Left lobe of liver (tissue), 2 donors: ENCODE data around the gene CYLD. TPM values are rescaled to one million over a fixed set of nuclear protein-coding genes. Genes with fewer than 3 reads are reported as not detected.

Source experiments
- ATAC-seq: fragments of 200-7000 bp; cut with Tn5 transposase; one replicate; pipeline ENCODE4 v1.9.1; 2020; ENCODE audit warnings: mild to moderate bottlenecking, moderate library complexity
- DNase-seq: peaks from one replicate; pipeline ENCODE4 v3.0.0-alpha.2; 2020; ENCODE audit warnings: low spot score
- total RNA-seq: library from RNA; stranded (reverse); gene quantifications from one replicate; pipeline ENCODE4 v1.2.1, GENCODE V29; 2021
- donor health status: DM: no; HTN: no; CAD: no; lungs with moderate emphysema.
- donor health status: DM: no; HTN: yes; CAD: no.

The CYLD gene
- total RNA-seq, 1 donor from 2014 or later, result 14.4 TPM

DNA sequence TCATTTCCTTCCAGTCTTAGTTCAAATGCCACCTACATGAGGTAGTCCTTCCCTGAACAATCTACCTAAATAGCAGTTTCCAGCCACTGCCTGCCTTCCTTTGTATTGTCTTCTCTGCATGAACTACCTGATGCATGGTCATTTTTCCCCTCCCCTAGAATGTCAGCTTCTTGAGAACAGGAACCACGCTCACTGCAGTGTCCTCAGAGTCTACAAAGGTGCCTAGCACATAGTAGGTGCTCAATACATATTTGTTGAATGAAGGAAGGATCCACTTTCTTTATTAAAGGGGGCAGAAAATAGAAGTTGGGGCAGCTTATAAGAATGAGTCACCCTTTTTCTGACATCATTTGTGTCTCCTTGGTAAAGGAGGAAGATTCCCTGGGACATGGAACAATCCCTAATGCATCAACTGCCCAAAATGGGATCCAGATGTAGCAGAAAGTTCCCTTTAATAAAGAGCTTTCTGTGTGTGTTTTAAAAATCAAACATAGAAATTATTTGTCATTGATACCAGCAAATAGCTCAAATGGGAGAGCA, 4.4 kb upstream of the CYLD start:
- no peak for ATAC-seq
- DNase-seq, result no peak

GRCh38 chr16:50739031-50739430, 2.9 kb upstream of the CYLD start:
- no peak for ATAC-seq
- DNase-seq, result no peak

GRCh38 chr16:50740736-50741135, 1.1 kb upstream of the CYLD start:
- DNase-seq (no peak), ATAC-seq (no peak)

GRCh38 chr16:50741225-50741780, 583 bp upstream of the CYLD start:
- ATAC-seq, result peak; percentile 2
- DNase-seq, result peak; percentile 57

- ATAC-seq, result no peak
These were observed 802 bp downstream of the CYLD start for GRCh38 chr16:50742576-50743200.

GRCh38 chr16:50743581-50744225, 1.8 kb downstream of the CYLD start:
- no peak for DNase-seq
- ATAC-seq, result no peak

More at GRCh38 chr16:50742576-50743200, 802 bp downstream of the CYLD start:
- peak; percentile 60 for DNase-seq

DNA sequence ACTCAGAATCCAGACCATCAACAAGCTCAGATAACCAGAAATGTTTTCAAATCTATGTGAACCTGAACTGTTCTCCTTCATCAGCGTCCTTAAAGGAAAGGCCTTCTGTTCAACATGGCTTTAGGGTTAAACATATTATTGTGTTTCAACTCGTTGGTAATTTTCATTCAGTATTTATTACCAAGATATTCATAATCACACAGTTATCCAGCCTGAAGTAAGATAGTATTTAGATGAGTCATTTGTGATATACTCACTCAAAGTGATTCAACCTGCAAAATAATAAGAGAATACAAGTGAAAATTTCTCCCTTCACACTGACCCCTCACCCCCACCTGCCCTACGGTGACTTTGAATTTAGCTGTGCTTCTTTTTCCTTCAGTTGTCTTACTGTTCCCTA, 3.0 kb downstream of the CYLD start:
- ATAC-seq, result no peak
- no peak for DNase-seq

DNA sequence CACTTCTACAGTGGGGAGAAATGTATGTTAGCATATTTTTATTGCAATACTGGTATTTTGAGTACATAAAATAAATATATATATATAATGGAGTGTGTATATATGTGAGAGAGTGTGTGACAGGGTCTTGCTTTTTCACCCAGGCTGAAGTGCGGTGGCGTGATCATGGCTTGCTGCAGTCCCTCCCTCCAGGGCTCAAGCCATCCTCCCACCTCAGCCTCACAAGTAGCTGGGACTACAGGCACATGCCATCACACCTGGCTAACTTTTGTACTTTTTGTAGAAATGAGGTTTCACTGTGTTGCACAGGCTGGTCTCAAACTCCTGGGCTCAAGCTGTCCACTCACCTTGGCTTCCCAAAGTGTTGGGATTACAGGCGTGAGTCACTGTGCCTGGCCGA, 4.1 kb downstream of the CYLD start:
- ATAC-seq (no peak), DNase-seq (no peak)

DNA sequence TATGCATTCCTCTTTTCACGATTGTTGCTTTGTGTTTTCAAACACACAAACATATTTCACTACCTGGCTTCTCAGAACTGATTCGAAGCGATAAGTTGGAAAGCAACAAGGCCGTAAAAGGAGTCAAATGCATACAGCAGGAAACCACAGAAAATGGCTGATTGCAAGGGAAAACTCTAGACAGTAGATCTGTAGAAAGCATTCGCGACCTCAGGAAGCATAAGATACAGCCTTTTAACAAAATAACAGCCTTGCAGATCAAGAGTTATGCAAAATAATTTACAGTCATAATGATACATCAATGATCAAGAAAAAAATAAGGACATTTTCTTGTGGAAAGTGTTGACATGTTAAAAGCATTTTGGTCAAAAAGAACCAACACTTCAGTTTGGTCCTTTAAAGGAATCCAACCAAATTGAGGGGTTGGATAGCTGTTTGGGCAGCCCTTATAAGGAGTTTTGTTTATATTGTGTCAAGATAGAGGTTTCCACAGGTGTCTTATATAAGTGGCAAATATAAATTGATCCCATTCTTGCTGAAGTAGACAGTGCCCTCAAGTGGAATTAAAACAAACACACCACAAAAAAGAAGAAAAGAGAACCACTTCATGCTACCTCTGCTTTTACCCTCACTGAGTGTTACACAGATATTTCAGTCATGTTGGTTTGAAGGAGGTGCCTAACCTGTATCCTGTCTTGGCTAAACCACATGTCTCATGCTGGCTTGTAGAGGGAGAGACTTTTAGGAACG, 5.5 kb downstream of the CYLD start:
- peak; percentile 84 for ATAC-seq
- DNase-seq, result no peak

GRCh38 chr16:50751528-50751927, 9.6 kb downstream of the CYLD start:
- ATAC-seq (no peak), DNase-seq (no peak)

DNA sequence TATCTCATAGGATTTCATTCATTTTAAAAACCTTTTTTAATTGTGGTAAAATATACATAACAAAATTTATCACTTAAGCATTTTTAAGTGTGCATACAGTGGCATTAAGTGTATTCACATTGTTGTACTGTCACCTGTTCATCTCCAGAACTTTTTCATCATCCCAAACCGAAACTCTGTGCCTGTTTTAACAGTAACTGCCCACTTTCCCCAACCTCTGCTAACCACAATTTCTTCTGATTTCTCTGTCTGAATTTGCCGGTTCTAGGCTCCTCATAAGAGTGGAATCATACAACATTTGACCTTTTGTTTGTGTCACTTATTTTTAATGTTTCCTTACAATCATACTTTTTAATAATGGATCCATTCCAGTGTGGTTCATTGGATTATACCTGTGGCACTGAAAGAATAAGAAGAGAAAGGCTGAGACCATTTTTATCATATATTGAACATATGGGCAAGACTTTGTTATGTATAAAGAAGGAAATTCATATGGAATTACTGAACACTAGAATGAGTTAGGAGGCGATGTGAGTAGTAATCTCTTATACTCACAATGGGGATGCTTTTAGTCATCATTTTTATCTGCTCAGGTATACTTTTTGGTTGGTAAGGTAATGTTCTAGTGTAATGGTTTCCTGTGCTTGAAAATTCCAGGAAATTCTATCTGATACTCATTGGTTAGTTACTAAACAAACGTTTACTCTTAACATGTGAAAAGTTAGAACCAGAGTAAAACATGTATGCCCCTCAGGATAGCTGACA, 10.8 kb downstream of the CYLD start:
- no peak for ATAC-seq

GRCh38 chr16:50756473-50756872, 14.6 kb downstream of the CYLD start:
- no peak for DNase-seq
- no peak for ATAC-seq

More for the DNA sequence above, 10.8 kb downstream of the CYLD start:
- DNase-seq, result no peak

GRCh38 chr16:50761267-50761666, 19.4 kb downstream of the CYLD start:
- no peak for ATAC-seq

DNA sequence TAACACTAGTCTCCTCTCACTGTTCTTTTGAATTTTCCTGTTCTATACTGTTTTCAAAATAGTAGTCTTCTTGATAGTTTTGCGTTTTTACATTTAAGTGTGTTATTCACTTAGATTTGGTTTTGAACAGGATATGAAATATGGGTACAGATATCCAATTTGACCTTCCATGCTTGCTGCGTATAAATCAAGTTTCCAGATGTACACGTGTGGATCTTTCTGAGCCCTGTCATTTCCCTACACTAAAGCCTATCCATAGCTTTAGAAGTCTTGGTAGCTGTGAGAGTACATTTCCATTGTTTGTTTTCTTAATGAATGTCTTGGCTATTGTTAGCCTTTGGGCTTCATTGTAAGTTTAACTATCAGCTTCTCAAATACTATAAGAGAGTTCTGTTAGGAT, 20.4 kb downstream of the CYLD start:
- ATAC-seq (no peak), DNase-seq (no peak)

More at GRCh38 chr16:50761267-50761666, 19.4 kb downstream of the CYLD start:
- no peak for DNase-seq

- ATAC-seq (no peak), DNase-seq (no peak)
These were observed 21.3 kb downstream of the CYLD start for GRCh38 chr16:50763211-50763610.

DNA sequence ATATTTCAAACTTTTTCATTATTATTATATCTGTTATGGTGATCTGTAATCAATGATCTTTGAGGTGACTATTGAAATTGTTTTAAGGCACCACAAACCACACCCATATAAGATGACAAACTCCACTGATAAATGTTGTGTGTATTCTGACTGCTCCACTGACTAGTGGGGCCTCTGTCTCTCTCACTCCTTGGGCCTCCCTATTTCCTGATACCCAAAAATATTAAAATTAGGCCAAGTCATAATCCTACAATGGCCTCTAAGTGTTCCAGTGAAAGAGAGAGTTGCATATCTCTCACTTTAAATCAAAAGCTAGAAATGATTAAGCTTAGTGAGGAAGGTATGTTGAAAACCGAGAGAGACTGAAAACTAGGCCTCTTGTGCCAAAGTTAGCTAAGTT, 23.4 kb downstream of the CYLD start:
- ATAC-seq, result no peak
- DNase-seq, result no peak

DNA sequence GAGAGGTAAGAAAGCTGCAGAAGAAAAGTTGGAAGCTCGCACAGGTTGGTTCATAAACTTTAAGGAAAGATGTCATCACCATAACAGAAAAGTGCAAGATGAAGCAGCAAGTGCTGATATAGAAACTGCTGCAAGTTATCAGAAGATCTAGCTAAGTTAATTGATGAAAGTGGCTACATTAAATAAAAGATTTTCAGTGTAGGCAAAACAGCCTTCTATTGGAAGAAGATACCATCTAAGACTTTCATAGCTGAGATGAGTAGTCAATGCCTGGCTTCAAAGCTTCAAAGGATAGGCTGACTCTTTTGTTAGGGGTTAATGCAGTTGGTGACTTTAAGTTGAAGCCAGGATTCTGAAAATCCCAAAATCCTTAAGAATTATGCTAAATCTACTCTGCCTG, 24.0 kb downstream of the CYLD start:
- ATAC-seq, result no peak
- DNase-seq, result no peak

GRCh38 chr16:50767197-50767596, 25.3 kb downstream of the CYLD start:
- DNase-seq (no peak), ATAC-seq (no peak)

GRCh38 chr16:50771366-50771765, 29.5 kb downstream of the CYLD start:
- DNase-seq, result no peak
- ATAC-seq, result no peak

DNA sequence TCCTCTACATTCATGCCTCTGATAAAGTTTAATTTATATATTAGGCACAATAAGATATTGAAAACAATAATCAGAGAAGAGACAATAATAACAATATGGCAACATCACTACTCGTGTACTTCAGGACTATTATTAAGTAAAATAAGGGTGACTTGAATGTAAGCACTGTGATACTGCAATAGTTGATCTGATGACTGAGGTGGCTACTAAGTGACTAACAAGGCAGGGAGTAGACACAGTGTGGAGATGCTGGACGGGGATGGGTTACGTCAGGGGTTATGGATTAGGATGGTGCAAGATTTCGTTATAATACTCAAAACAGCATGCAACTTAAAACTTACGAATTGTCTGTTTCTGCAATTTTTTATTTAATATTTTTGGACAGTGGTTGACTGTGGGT, 32.5 kb downstream of the CYLD start:
- DNase-seq (no peak), ATAC-seq (no peak)

GRCh38 chr16:50774960-50775359, 33.1 kb downstream of the CYLD start:
- ATAC-seq, result no peak
- DNase-seq, result no peak
